ENCODE results near the gene LMCD1.

- no peak for TF ChIP-seq CTCF (IDR thresholded peaks at IDR 0.05)
- TF ChIP-seq POLR2A (IDR thresholded peaks at IDR 0.05), result no peak
Observed at GRCh38 chr3:8506571-8507061, 5.0 kb downstream of the LMCD1 start.
